K562 (cell line): Measurements from ENCODE around the gene MCCC1. TPM values are rescaled to one million over a fixed set of nuclear protein-coding genes. Genes with fewer than 3 reads are reported as not detected.
A peak's percentile ranks its signal among the peaks of the same experiment; 100 is the strongest.

ENCODE experiments used
- ATAC-seq: fragments of 200-7000 bp; cut with Tn5 transposase; 3 replicates; pipeline ENCODE4 v1.9.1; 2020; ENCODE audit warnings: moderate library complexity
- BruUV-seq: library from RNA; stranded (reverse); fragments of 400-500 nt; replicated peaks from 2 replicates; lab custom pipeline; 2021; lab: Mats Ljungman, UMichigan
- CTCF ChIA-PET: fragments of 300-600 bp; formaldehyde crosslinking; extraction: SDS; loops from one replicate; lab custom pipeline; 2021; ENCODE audit warnings: low intra/inter-chr PET ratio; lab: Yijun Ruan, JAX
- POLR2A ChIA-PET: fragments of 300-600, 350-650 bp; sonication (Branson Sonifier 250); formaldehyde crosslinking; extraction: SDS; loops from one replicate; lab custom pipeline; 2021; ENCODE audit warnings: antibody characterized with exemption, inconsistent platforms; lab: Yijun Ruan, JAX
- DNase-seq, 4 experiments: peaks; one replicate each; pipeline versions ENCODE4 v3.0.0 to v3.0.0-alpha.2; 2011 to 2018; ENCODE audit warnings: low spot score in 3 of 4, mixed read lengths in 3 of 4; ENCODE audit errors: extremely low read depth in 1 of 4
- FAIRE-seq: peaks from 2 replicates; lab custom pipeline; 2011; peaks lifted over from hg19 to GRCh38; lab: Jason Lieb, UNC
- H2AFZ ChIP-seq: 2 replicates; pipeline ENCODE4 v1.6.0; 2011; ENCODE audit warnings: low read depth, low read length, control low read depth, inconsistent platforms
- H3K27ac ChIP-seq: fragments of 200-600 bp; 3 replicates; pipeline ENCODE4 v1.8.0; 2011; ENCODE audit warnings: low read depth, mild to moderate bottlenecking, control low read depth, inconsistent platforms, low read length, moderate library complexity, mixed read lengths; ENCODE audit errors: extremely low read depth
- H3K27me3 ChIP-seq, 2 experiments: fragments of 300-600 bp in 1 of 2; 2 replicates in 1 of 2; 3 replicates in 1 of 2; pipeline versions ENCODE4 v1.6.0 to v1.8.0; 2011; ENCODE audit warnings: inconsistent platforms in 2 of 2, low read length in 2 of 2, mild to moderate bottlenecking in 1 of 2, mixed read lengths in 1 of 2, moderate library complexity in 1 of 2; ENCODE audit not compliant: control insufficient read depth in 2 of 2, insufficient read depth in 2 of 2
- H3K36me3 ChIP-seq: fragments of 300-600 bp; 3 replicates; pipeline ENCODE4 v1.8.0; 2011; ENCODE audit warnings: mild to moderate bottlenecking, low read length, inconsistent platforms; ENCODE audit not compliant: control insufficient read depth, insufficient read depth
- H3K4me1 ChIP-seq, 2 experiments: fragments of 200-600 bp in 1 of 2; replicated peaks in 1 of 2; 2 replicates in 1 of 2; 3 replicates in 1 of 2; pipeline versions ENCODE4 v1.5.1 to v1.8.0; 2011; ENCODE audit warnings: inconsistent platforms in 2 of 2, low read length in 2 of 2, mild to moderate bottlenecking in 1 of 2, mixed read lengths in 1 of 2, moderate library complexity in 1 of 2; ENCODE audit not compliant: control insufficient read depth in 2 of 2, insufficient read depth in 2 of 2
- H3K4me2 ChIP-seq: 2 replicates; pipeline ENCODE4 v1.6.1; 2011; ENCODE audit warnings: low read length, control low read depth, inconsistent platforms, mixed read lengths; ENCODE audit not compliant: insufficient read depth
- H3K4me3 ChIP-seq: fragments of 200-600 bp; sonication (generic), shearing (Covaris generic); 2 replicates; pipeline ENCODE4 v1.5.1; 2016; ENCODE audit warnings: control low read depth, inconsistent platforms
- H3K79me2 ChIP-seq: fragments of 200-600 bp; 3 replicates; pipeline ENCODE4 v1.8.0; 2011; ENCODE audit warnings: low read length, inconsistent platforms; ENCODE audit not compliant: control insufficient read depth, insufficient read depth
- H3K9ac ChIP-seq, 2 experiments: 2 replicates each; pipeline versions ENCODE4 v1.6.0 to v1.6.1; 2011; ENCODE audit warnings: low read depth in 2 of 2, low read length in 2 of 2, control low read depth in 1 of 2, inconsistent platforms in 1 of 2, mild to moderate bottlenecking in 1 of 2, mixed read lengths in 1 of 2; ENCODE audit not compliant: insufficient read depth in 1 of 2
- H3K9me1 ChIP-seq: one replicate; pipeline ENCODE4 v1.6.0; 2011; ENCODE audit warnings: inconsistent platforms, mild to moderate bottlenecking, low read length, moderate library complexity; ENCODE audit not compliant: control insufficient read depth, insufficient read depth
- H3K9me3 ChIP-seq: replicated peaks from 2 replicates; pipeline ENCODE4 v1.5.1; 2011; ENCODE audit warnings: low read depth, low read length, inconsistent platforms; ENCODE audit not compliant: control insufficient read depth, insufficient read depth
- H4K20me1 ChIP-seq: replicated peaks from 2 replicates; pipeline ENCODE4 v1.6.1; 2011; ENCODE audit warnings: low read length, inconsistent platforms, mixed read lengths; ENCODE audit not compliant: control insufficient read depth, insufficient read depth
- ASH1L ChIP-seq: fragments of 450-650 bp; IDR thresholded peaks from 2 replicates; pipeline ENCODE4 v1.6.1; 2018; ENCODE audit warnings: borderline replicate concordance, mild to moderate bottlenecking, low read depth; ENCODE audit not compliant: partially characterized antibody
- CBX1 ChIP-seq: sonication (generic); IDR thresholded peaks from 2 replicates; pipeline ENCODE4 v1.6.1; 2016; ENCODE audit warnings: antibody characterized with exemption, low read depth, mild to moderate bottlenecking
- ELF2 ChIP-seq: fragments of 250-450 bp; sonication (Bioruptor Pico); IDR thresholded peaks from 2 replicates; pipeline ENCODE4 v1.5.0; 2021; ENCODE audit warnings: mild to moderate bottlenecking
- ETV5 ChIP-seq: sonication (generic); formaldehyde crosslinking; IDR thresholded peaks from 2 replicates; pipeline ENCODE4 v1.4.0; 2020; ENCODE audit warnings: low read depth, mild to moderate bottlenecking, missing genetic modification reagents
- HDAC2 ChIP-seq: fragments of 450-650 bp; IDR thresholded peaks from 2 replicates; pipeline ENCODE4 v1.6.1; 2016; ENCODE audit warnings: mild to moderate bottlenecking
- KDM1A ChIP-seq, 2 experiments: fragments of 450-650 bp; IDR thresholded peaks; 2 replicates each; pipeline ENCODE4 v1.6.1; 2016; ENCODE audit warnings: mild to moderate bottlenecking in 2 of 2
- LCOR ChIP-seq: sonication (generic); formaldehyde crosslinking; IDR thresholded peaks from 2 replicates; pipeline ENCODE4 v1.8.0; 2022; ENCODE audit warnings: mild to moderate bottlenecking, missing genetic modification reagents
- NFATC3 ChIP-seq: fragments of 450-650 bp; IDR thresholded peaks from 2 replicates; pipeline ENCODE4 v1.6.1; 2017; ENCODE audit warnings: mild to moderate bottlenecking
- PHF8 ChIP-seq: fragments of 200-600 bp; sonication (generic); IDR thresholded peaks from 2 replicates; pipeline ENCODE4 v1.6.1; 2012; ENCODE audit warnings: mixed run types, mild to moderate bottlenecking, inconsistent platforms, low read length, moderate library complexity, borderline replicate concordance
- SMARCE1 ChIP-seq: fragments of 450-650 bp; IDR thresholded peaks from 2 replicates; pipeline ENCODE4 v1.7.1; 2016; ENCODE audit warnings: mild to moderate bottlenecking
- SPI1 ChIP-seq: IDR thresholded peaks from 2 replicates; pipeline ENCODE4 v1.6.1; 2011; ENCODE audit warnings: low read depth, low read length, control low read depth, borderline replicate concordance
- ZBTB34 ChIP-seq: fragments of 250-450 bp; sonication (Bioruptor Pico); IDR thresholded peaks from 2 replicates; pipeline ENCODE4 v1.8.0; 2021; ENCODE audit warnings: mild to moderate bottlenecking, moderate library complexity
- ZFX ChIP-seq: sonication (generic); formaldehyde crosslinking; IDR thresholded peaks from 2 replicates; pipeline ENCODE4 v1.8.0; 2022; ENCODE audit warnings: mild to moderate bottlenecking, missing genetic modification reagents, moderate library complexity
- ZNF316 ChIP-seq: fragments of 450-650 bp; IDR thresholded peaks from 2 replicates; pipeline ENCODE4 v1.6.1; 2016
- ZNF644 ChIP-seq: fragments of 200-800 bp; sonication (Bioruptor generic); IDR thresholded peaks from 2 replicates; pipeline ENCODE4 v1.6.1; 2016; ENCODE audit warnings: low read depth, missing genetic modification characterization, missing compliant biosample characterization
- WGBS: fragments of 100-300 bp; shearing (Covaris generic); methylation state at CpG from one replicate; pipeline ENCODE4 v1.1.6; 2016; ENCODE audit warnings: low coverage, mixed read lengths; ENCODE audit not compliant: insufficient coverage; ENCODE audit errors: missing lambda C conversion rate; 5-methylcytosine and 5-hydroxymethylcytosine counted together
- in situ Hi-C: fragments of 300-500 bp; cut with MboI; formaldehyde crosslinking; loops from 4 replicates; pipeline ENCODE4 v1.15.0; 2018; ENCODE audit warnings: inconsistent platforms, mixed read lengths
- intact Hi-C: fragments of 100-400 bp; cut with micrococcal nuclease; formaldehyde crosslinking; loops from 2 replicates; pipeline ENCODE4 v1.14.2; 2022
- polyA plus RNA-seq, 8 experiments: library from polyadenylated mRNA; depleted of rRNA in 4 of 8; stranded (reverse) in 5 of 8; unstranded in 3 of 8; fragments of >200 nt; fragmentation: Nextera tagmentation in 2 of 8; fragmentation: Illumina TruSeq in 1 of 8; extraction: Ambion mirVana in 2 of 8; extraction: Trizol in 1 of 8; gene quantifications; 2 replicates each; pipeline versions ENCODE4 v1.2.1 to v1.2.3, GENCODE V29; 2011 to 2014; ENCODE audit warnings: inconsistent platforms in 1 of 8, missing spikeins in 1 of 8
- total RNA-seq, 7 experiments: library from RNA; depleted of rRNA in 6 of 7; stranded (reverse); fragments of >200 nt in 6 of 7; fragmentation: Illumina TruSeq in 2 of 7; extraction: Trizol in 2 of 7; gene quantifications; 2 replicates each; pipeline versions ENCODE4 v1.2.1 to v1.2.3, GENCODE V29; 2011 to 2021; ENCODE audit warnings: low replicate concordance in 1 of 7
- TF ChIP-seq, protein P1 (sequence below): IDR thresholded peaks from 2 replicates; pipeline ENCODE4 v1.6.1; 2016; ENCODE audit warnings: missing genetic modification characterization, missing compliant biosample characterization
- TF ChIP-seq, protein P2 (sequence below): sonication (generic); formaldehyde crosslinking; IDR thresholded peaks from 2 replicates; pipeline ENCODE4 v1.8.1; 2022; ENCODE audit warnings: missing genetic modification reagents

The MCCC1 gene
- total and polyA plus RNA-seq, 9 of the 15 experiments (the other 6 are each of a cell fraction or from before 2014, with no cell fraction given) = 13.7 to 26.9 (median 23.0) TPM

DNA sequence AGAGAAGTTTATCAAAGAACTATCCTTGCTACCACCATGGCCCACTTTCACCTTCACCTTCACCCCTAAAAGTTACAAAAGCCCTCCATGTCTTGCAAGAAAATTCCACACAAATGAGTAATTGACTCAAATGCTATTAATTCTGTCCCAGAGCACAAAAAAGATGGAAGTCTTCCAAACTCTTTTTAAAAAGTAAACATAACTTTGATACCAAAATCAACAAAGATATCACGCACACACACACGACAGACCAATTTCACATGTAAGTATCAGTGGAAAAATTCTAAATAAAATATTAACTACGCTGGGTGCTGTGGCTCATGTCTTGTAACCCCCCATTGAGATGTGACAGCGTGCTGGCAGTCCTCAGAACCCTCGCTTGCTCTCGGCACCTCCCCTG is 1.1 kb upstream of the MCCC1 start (continued):
- TF ChIP-seq ASH1L (no peak), ZFX (CRISPR knock-in tag) (no peak), PHF8 (no peak)

GRCh38 chr3:183099838-183100204 is 525 bp upstream of the MCCC1 start:
- FAIRE-seq (no peak), DNase-seq (no peak), ATAC-seq (no peak)
- Histone ChIP-seq H3K4me1 (peaks cover 5 to 13% of the 10 kb centered on the region in 2 experiments; a peak in 4 of 5 replicates), H3K9me3 (no peaks in the 10 kb centered on the region), H4K20me1 (no peaks in the 10 kb centered on the region), H3K27me3 (no peaks in the 10 kb centered on the region), H3K9me1 (no peaks in the 10 kb centered on the region), H3K4me3 (peak overlapping the region; percentile 83), H3K9ac (peak overlapping the region in 1 of 2 experiments; percentile 98; a peak in 2 of 4 replicates), H3K27ac (peak overlapping the region; percentile 24; the same call in 1 of the 3 replicates), H3K36me3 (peaks cover 9% of the 10 kb centered on the region; the same call in 1 of the 3 replicates), H3K79me2 (peaks cover 16% of the 10 kb centered on the region; the same call in 2 of the 3 replicates), H2AFZ (peak overlapping the region; percentile 78), H3K4me2 (peak overlapping the region; percentile 98)
- intact Hi-C loops (loop anchor here (5.0 to 10.0 kb wide), 3 partner anchors 178 to 305 kb away; partner anchors contain the start of gene ATP11B), in situ Hi-C loops (no loop called here)
- BruUV-seq = no TSS peak
- TF ChIP-seq CBX1 = no peak
- no peak for TF ChIP-seq ELF2
- 0 out of 2 replicates have a peak, but pooled peaks have one; percentile 6 for TF ChIP-seq HDAC2
- TF ChIP-seq, protein P1, sequence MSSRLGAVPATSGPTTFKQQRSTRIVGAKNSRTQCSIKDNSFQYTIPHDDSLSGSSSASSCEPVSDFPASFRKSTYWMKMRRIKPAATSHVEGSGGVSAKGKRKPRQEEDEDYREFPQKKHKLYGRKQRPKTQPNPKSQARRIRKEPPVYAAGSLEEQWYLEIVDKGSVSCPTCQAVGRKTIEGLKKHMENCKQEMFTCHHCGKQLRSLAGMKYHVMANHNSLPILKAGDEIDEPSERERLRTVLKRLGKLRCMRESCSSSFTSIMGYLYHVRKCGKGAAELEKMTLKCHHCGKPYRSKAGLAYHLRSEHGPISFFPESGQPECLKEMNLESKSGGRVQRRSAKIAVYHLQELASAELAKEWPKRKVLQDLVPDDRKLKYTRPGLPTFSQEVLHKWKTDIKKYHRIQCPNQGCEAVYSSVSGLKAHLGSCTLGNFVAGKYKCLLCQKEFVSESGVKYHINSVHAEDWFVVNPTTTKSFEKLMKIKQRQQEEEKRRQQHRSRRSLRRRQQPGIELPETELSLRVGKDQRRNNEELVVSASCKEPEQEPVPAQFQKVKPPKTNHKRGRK (tag) = peak; percentile 85
- no peak for TF ChIP-seq LCOR
- TF ChIP-seq KDM1A (IDR thresholded peaks at IDR 0.05) = 0 out of 4 replicates have a peak, but pooled peaks of 1 of the 2 experiments have one; percentile 12
- peak; percentile 32; the same call in 1 of the 2 replicates for TF ChIP-seq SMARCE1
- TF ChIP-seq ZNF644 (tag) = no peak
- peak; percentile 94 for TF ChIP-seq SPI1
- 0 out of 2 replicates have a peak, but pooled peaks have one; percentile 37 for TF ChIP-seq NFATC3
- TF ChIP-seq, protein P2, sequence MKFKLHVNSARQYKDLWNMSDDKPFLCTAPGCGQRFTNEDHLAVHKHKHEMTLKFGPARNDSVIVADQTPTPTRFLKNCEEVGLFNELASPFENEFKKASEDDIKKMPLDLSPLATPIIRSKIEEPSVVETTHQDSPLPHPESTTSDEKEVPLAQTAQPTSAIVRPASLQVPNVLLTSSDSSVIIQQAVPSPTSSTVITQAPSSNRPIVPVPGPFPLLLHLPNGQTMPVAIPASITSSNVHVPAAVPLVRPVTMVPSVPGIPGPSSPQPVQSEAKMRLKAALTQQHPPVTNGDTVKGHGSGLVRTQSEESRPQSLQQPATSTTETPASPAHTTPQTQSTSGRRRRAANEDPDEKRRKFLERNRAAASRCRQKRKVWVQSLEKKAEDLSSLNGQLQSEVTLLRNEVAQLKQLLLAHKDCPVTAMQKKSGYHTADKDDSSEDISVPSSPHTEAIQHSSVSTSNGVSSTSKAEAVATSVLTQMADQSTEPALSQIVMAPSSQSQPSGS (CRISPR knock-in tag) = no peak
- no peak for TF ChIP-seq ZBTB34
- TF ChIP-seq ETV5 (CRISPR knock-in tag) = no peak
- peak; percentile 33; the same call in 1 of the 2 replicates for TF ChIP-seq ZNF316
- ChIA-PET CTCF (interaction anchor here (0.6 kb wide), 1 partner anchor 429 kb away, joined by 3 read pairs; no protein-coding TSS in a partner anchor), POLR2A (interaction anchor here (1.6 kb wide), 1 partner anchor 275 kb away, joined by 3 read pairs; no protein-coding TSS in a partner anchor)
- 0% methylated on average over 1 of the region's 1 CpG for WGBS
